GM21529 (cell line): ENCODE measurements around the gene PERM1.

ENCODE experiments used
- ATAC-seq: cut with Tn5 transposase; IDR thresholded peaks from one replicate; pipeline ENCODE4 v1.9.1; 2021; ENCODE audit not compliant: unreplicated experiment

Gene PERM1

DNA sequence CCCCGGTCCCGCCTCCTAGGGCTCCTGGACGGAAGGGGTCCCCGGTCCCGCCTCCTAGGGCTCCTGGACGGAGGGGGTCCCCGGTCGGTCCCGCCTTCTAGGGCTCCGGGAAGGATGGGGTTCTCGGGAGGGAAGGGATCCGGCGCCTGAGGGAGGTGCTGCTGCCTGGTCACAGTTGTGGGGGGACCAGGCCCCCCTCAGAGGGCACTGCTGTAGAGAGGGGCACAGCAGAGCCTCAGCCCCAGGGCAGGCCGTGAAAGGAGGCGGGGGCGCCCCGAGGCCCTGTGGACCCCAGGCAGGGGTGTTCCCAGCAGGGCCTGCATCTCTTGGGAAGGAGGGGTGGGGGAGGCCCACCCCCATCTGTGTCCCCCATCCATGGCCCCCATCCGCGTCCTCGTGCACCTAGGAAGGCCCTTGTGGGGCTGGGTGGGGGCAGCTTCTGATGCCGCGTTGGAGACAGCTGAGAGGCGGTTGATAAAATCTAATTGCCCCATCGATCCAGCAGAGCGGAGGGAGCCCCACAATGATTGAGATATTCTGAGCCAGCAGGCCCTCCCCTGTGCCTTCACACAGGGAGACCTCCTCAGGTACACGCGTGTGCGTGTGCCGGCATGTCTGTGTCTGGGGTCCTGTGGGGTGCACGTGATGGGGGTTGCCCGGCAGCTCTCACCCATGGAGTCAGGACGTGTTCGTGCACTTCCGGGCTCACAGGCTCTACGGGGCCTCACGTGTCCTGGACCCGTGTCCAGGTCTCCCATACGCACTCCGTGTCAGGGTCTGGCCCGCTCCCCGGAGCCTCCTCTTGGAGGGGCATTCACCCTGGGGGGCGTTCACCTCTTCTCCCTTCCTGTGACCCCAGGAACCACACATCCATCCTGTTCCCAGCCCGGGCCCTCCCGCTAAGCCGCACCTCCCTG is 45.3 kb downstream of the PERM1 start:
- ATAC-seq: no peak

DNA sequence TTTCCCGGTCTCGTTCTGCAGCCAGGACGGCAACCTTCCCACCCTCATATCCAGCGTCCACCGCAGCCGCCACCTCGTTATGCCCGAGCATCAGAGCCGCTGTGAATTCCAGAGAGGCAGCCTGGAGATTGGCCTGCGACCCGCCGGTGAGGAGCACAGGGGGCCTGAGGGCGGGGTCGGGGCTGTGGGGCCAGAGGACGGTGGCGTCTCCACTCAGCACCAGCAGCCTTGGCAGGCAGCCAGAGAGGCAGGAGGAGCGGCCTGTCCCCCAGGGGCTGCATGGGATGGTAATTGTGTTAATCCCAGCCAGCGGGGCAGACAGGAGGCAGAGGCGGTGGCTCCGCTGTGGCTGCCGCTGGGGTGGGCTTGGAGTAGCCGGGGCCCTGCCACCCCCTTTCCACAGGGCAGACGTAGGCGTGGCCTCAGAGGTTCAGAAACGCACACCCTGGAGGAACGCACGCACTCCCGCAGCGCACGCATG is 46.1 kb downstream of the PERM1 start:
- no peak for ATAC-seq

- ATAC-seq: no peak
Observed at GRCh38 chr1:934991-935750, 46.7 kb downstream of the PERM1 start.

DNA sequence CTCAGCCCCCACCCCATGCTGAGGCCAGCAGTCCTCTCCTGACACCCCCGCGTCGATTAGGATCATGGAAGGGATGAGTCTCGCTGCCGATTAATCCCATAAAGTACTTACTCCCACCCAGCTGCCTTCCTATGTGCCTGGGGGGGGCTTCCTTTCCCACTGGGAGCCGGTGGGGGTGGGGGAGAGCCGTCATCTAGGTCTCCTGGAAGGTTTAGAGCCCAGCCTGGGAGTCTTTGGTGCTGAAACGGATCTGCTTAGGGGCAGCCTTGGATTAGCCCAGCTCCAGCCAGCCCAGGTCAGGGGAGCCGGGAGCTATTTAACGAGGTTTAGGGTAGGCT is 48.3 kb downstream of the PERM1 start:
- no peak for ATAC-seq

DNA sequence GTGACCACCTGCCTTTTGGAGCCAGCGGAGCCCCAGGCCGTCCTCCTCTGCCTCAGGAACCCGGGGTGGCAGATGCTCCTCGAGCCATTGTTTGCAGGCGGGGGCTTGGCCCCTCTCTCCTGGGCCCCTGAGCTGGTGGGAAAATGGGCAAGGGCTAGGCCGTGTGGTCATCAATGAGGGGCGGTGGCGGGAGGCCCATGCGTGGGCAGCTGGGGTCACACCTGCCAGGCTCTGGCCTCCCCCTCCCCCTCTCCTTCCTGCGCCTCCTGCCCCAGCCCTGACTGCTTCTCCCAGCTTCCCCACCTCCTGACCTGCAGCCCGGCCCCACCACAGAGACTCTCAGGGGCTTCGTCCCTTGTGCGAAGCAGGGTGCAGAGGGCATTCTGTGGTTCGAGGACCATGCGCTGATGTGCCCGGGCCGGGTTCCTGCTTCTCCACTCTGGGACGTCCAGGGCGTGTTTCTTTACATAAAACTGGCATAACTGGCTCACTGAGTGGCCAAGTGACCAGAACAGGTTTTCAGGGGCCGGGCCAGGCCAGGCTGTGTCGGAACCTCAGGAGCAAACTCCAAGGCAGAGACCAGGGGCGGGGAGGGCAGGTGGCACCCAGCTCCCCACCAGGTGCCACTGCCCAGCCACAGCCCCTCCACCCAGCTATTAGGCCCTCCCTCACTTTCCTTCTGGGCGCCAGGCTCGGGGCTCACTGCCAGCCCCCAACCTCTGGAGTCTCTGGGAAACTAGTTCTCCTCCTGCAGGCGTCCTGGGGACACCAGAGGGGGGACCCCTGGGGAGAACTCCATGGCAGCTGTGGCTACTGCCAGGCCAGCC is 48.9 kb downstream of the PERM1 start:
- no peak for ATAC-seq

GRCh38 chr1:932173-932510 is 49.8 kb downstream of the PERM1 start:
- no peak for ATAC-seq

DNA sequence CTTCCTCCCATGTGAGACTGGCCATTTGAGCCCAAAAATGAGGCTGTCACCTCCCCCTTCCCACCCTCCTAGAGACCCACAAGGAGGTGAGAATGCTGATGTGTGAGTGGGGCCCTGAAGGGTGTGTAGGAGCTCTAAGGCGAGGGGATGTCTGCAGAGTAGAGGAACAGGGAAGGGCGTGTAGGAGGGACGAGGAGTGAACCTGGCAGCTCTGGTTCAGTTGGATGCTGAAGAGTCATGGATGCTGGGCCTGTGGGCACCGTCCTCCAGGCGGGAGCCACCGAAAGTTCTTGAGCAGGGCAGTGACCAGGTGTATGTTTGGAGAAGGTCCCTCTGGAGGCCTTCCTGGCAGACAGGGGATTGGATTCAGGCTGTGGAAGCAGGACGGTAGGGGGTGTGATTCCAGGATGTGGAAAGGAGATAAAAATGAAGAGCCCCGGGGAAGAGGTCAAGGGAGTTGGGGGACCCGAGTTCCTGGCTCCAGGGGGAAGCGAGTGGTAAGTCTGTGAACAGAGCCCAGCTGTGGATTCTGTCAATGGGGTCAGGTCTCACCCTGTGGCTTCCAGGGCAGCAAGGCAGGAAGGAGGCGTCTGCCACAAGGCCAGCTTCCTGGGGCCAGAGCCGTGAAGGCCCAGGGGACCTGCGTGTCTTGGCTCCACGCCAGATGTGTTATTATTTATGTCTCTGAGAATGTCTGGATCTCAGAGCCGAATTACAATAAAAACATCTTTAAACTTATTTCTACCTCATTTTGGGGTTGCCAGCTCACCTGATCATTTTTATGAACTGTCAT is 50.3 kb downstream of the PERM1 start:
- ATAC-seq: no peak

GRCh38 chr1:930633-931138 is 51.2 kb downstream of the PERM1 start:
- no peak for ATAC-seq

- ATAC-seq: no peak
Observed at GRCh38 chr1:929712-930632, 51.9 kb downstream of the PERM1 start.

GRCh38 chr1:928825-929661 is 52.9 kb downstream of the PERM1 start:
- no peak for ATAC-seq

- ATAC-seq: no peak
Observed at GRCh38 chr1:927748-928147, 54.1 kb downstream of the PERM1 start.

GRCh38 chr1:927234-927633 is 54.7 kb downstream of the PERM1 start:
- ATAC-seq: no peak

GRCh38 chr1:925561-926421 is 56.1 kb downstream of the PERM1 start:
- ATAC-seq: no peak
